ENCODE data around the gene SLC25A13.

Gene SLC25A13

GRCh38 chr7:96311967-96312366, 9.9 kb downstream of the SLC25A13 start:
- POLR2A ChIA-PET, result no interaction called here
- TF ChIP-seq, protein P1, sequence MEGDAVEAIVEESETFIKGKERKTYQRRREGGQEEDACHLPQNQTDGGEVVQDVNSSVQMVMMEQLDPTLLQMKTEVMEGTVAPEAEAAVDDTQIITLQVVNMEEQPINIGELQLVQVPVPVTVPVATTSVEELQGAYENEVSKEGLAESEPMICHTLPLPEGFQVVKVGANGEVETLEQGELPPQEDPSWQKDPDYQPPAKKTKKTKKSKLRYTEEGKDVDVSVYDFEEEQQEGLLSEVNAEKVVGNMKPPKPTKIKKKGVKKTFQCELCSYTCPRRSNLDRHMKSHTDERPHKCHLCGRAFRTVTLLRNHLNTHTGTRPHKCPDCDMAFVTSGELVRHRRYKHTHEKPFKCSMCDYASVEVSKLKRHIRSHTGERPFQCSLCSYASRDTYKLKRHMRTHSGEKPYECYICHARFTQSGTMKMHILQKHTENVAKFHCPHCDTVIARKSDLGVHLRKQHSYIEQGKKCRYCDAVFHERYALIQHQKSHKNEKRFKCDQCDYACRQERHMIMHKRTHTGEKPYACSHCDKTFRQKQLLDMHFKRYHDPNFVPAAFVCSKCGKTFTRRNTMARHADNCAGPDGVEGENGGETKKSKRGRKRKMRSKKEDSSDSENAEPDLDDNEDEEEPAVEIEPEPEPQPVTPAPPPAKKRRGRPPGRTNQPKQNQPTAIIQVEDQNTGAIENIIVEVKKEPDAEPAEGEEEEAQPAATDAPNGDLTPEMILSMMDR (IDR thresholded peaks at IDR 0.05; ENCODE audit: insufficient read depth, low read length, missing control alignments), result no peak
- no peak for DNase-seq (ENCODE audit: low read depth, low spot score)
- H3K4me3 ChIP-seq (ENCODE audit: low read depth, low read length), result no peak overlapping the region
- CTCF ChIA-PET, result interaction anchor here (0.6 kb wide), 1 partner anchor 48 kb away, joined by 3 read pairs; no protein-coding TSS in a partner anchor

DNA sequence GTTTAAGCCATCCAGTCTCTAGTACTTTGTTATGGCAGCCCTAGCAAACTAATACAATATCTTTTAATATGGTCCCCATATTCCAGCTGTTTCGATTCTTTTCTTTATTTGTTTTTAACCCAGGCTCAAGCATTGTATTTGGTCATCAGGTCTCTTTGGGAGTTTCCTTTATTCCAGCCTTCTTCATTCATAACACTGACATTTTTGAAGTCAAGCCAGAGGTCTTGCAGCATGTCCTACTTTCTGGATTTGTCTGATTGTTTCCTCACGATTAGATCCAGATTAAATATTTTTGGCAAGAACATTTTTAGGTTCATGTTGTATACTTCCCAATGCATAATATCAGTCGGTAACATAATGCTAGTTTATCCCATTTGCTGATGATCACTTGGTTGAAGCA, 11.8 kb downstream of the SLC25A13 start:
- TF ChIP-seq, protein P1 (IDR thresholded peaks at IDR 0.05; ENCODE audit: insufficient read depth, low read length, missing control alignments), result no peak
- DNase-seq (ENCODE audit: low read depth, low spot score), result no peak
- no peak overlapping the region for H3K4me3 ChIP-seq (ENCODE audit: low read depth, low read length)
- CTCF ChIA-PET, result no interaction called here
- POLR2A ChIA-PET, result no interaction called here

DNA sequence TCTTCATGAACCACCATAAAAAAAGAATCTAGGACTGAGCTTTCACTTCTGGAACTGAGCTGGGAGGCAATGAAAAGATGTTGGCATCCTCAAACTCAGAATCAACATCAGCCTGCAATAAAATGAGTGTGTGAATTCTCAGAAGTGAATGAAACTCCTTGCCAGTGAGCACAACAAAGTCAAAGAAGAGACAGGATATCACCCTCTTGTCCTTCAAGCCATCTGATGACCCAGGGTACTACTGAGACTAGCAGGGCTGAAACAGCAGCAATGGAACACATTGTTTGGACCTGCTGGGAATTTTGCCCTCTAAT, 13.0 kb downstream of the SLC25A13 start:
- no peak for DNase-seq (ENCODE audit: low read depth, low spot score)
- TF ChIP-seq, protein P1 (IDR thresholded peaks at IDR 0.05; ENCODE audit: insufficient read depth, low read length, missing control alignments), result no peak
- H3K4me3 ChIP-seq (ENCODE audit: low read depth, low read length), result no peak overlapping the region
- CTCF ChIA-PET, result no interaction called here
- POLR2A ChIA-PET, result no interaction called here

GRCh38 chr7:96308253-96308949, 13.5 kb downstream of the SLC25A13 start:
- CTCF ChIA-PET, result no interaction called here
- DNase-seq (ENCODE audit: low read depth, low spot score), result no peak
- POLR2A ChIA-PET, result no interaction called here
- H3K4me3 ChIP-seq (ENCODE audit: low read depth, low read length), result no peak overlapping the region
- TF ChIP-seq, protein P1 (IDR thresholded peaks at IDR 0.05; ENCODE audit: insufficient read depth, low read length, missing control alignments), result no peak

DNA sequence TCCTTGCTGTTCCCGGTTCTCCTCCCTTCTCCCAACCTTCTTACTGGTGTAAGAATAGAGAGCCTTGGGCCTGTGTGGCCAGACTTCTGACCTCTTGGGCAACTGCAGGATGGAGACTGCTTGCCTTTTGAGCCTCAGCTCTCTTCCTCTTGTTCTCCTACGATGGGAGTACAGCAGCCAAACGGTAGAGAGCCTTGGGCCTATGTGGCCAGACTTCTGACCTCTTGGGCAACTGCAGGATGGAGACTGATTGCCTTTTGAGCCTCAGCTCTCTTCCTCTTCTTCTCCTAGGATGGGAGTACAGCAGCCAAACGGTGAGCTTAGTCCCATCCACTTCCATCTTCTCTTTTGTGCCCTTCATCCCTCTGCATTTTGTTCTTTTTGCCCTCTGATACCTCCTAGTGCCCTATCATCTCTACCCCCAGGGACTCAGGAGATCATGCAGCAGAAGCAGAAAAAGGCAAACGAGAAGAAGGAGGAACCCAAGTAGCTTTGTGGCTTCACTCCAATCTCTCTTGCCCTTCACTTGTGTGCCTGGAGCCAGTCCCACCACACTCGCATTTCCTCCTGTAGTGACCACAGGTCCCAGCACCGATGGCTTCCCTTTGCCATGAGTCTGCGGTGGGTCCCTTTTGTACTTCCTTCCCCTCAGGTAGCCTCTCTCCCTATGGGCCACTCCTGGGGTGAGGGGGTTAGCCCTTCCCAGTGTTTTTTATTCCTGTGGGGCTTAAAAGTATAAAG, 15.3 kb downstream of the SLC25A13 start:
- POLR2A ChIA-PET, result no interaction called here
- TF ChIP-seq, protein P1 (IDR thresholded peaks at IDR 0.05; ENCODE audit: insufficient read depth, low read length, missing control alignments), result no peak
- CTCF ChIA-PET, result no interaction called here
- no peak overlapping the region for H3K4me3 ChIP-seq (ENCODE audit: low read depth, low read length)
- DNase-seq (ENCODE audit: low read depth, low spot score), result no peak

GRCh38 chr7:96305915-96306314, 16.0 kb downstream of the SLC25A13 start:
- POLR2A ChIA-PET, result no interaction called here

More at GRCh38 chr7:96305915-96306314, 16.0 kb downstream of the SLC25A13 start:
- no peak overlapping the region for H3K4me3 ChIP-seq (ENCODE audit: low read depth, low read length)
- DNase-seq (ENCODE audit: low read depth, low spot score), result no peak
- TF ChIP-seq, protein P1 (IDR thresholded peaks at IDR 0.05; ENCODE audit: insufficient read depth, low read length, missing control alignments), result no peak
- CTCF ChIA-PET, result interaction anchor here (0.7 to 1.8 kb wide), 2 partner anchors 10 to 14 kb away, joined by 3 to 5 read pairs; no protein-coding TSS in a partner anchor
